Fibroblast of villous mesenchyme (primary cell): ENCODE measurements around the gene LIPG. TPM values are rescaled to one million over a fixed set of nuclear protein-coding genes. Genes with fewer than 3 reads are reported as not detected.

ENCODE experiments used
- DNase-seq: peaks from one replicate; pipeline ENCODE4 v3.0.0-alpha.2; 2010; ENCODE audit warnings: low read depth
- H3K4me3 ChIP-seq: 2 replicates; pipeline ENCODE4 v1.5.1; 2011; ENCODE audit warnings: low read depth, mild to moderate bottlenecking, low read length
- CTCF ChIP-seq: IDR thresholded peaks from 2 replicates; pipeline ENCODE4 v1.5.1; 2012; ENCODE audit warnings: low read depth, mild to moderate bottlenecking, low read length; ENCODE audit not compliant: insufficient read depth
- total RNA-seq: library from RNA; depleted of rRNA; stranded (reverse); fragments of >200 nt; gene quantifications from 2 replicates; pipeline ENCODE4 v1.2.3, GENCODE V29; 2012

The LIPG gene
- total RNA-seq, 1 donor = 0.86 TPM

GRCh38 chr18:49621717-49622351, 60.0 kb downstream of the LIPG start:
- no peak for TF ChIP-seq CTCF
- H3K4me3 ChIP-seq = no peak overlapping the region

DNA sequence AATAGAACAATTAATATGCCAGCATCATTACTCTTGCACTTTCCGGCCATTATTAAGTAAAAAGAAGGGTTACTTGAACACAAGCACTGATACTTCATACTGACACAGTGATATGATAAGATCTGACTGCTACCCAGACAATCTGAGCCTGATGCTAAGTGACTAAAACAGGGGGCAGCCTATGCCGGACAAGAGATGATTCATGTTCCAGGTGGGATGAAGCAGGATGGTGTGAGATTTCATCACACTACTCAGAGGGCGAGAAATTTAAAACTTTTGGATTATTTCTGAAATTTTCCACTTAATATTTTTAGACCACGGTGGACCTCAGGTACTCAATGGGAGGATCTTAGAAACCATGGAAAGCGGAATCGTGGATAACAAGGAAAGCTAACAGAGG, 61.7 kb downstream of the LIPG start:
- H3K4me3 ChIP-seq = no peak overlapping the region
- DNase-seq = no peak
- no peak for TF ChIP-seq CTCF

More at GRCh38 chr18:49621717-49622351, 60.0 kb downstream of the LIPG start:
- no peak for DNase-seq

DNA sequence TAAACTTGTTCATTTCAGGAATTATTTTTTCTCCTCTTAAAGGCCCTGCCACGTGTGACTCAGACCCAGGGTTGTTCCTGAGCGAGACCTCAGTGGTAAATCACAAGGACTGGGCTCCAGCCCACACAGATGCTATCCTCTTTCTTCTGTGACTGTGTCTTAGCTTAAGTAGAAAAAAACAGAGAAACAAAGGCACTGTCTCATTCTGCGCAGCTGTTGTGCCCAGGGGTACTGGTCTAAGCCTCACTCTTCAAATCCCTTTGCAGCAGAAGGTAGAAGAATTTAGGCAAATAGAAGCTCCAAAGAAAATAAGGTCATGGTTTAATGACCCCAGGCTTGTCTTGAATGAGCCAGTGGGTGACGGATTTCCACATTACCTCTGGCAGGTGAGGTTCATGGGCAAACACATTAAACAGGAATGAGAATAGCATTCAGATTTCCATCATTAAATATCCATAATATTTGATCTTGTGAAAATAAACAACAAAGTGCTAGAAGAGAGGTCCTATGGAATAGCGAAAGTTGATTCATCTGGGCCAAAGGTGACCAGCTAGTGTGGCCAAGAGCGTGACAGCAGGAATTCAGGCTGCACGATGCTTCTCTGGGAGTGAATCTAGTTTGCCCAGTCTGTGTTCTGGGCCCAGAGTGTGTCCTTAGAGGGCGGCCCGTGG, 63.3 kb downstream of the LIPG start:
- no peak overlapping the region for H3K4me3 ChIP-seq
- TF ChIP-seq CTCF = no peak
- peak; percentile 37 for DNase-seq

GRCh38 chr18:49626842-49627467, 65.1 kb downstream of the LIPG start:
- DNase-seq = no peak
- no peak for TF ChIP-seq CTCF
- no peak overlapping the region for H3K4me3 ChIP-seq

GRCh38 chr18:49628119-49628518, 66.3 kb downstream of the LIPG start:
- TF ChIP-seq CTCF = no peak
- no peak overlapping the region for H3K4me3 ChIP-seq
- DNase-seq = no peak

GRCh38 chr18:49628881-49629795, 67.3 kb downstream of the LIPG start:
- no peak overlapping the region for H3K4me3 ChIP-seq
- DNase-seq = no peak
- peak; percentile 32 for TF ChIP-seq CTCF
